GM18951 (cell line): ENCODE measurements around the gene NEK5.
"Not testable (repeated sequence)": the region's sequence is repeated elsewhere in the genome, so short reads cannot be mapped to it uniquely, and the experiment has no call there.

ENCODE experiments used
- POLR2A ChIP-seq: IDR thresholded peaks from 4 replicates; pipeline ENCODE4 v1.6.1; 2011; ENCODE audit warnings: mild to moderate bottlenecking; ENCODE audit not compliant: insufficient read length, insufficient read depth; ENCODE audit errors: extremely low read depth
- in situ Hi-C: fragments of 300-500 bp; cut with MboI; formaldehyde crosslinking; loops from one replicate; pipeline ENCODE4 v1.12.0; 2022; ENCODE audit warnings: low sequenced_read_pairs, mixed read lengths, inconsistent platforms; ENCODE audit not compliant: unreplicated experiment

NEK5 gene

DNA sequence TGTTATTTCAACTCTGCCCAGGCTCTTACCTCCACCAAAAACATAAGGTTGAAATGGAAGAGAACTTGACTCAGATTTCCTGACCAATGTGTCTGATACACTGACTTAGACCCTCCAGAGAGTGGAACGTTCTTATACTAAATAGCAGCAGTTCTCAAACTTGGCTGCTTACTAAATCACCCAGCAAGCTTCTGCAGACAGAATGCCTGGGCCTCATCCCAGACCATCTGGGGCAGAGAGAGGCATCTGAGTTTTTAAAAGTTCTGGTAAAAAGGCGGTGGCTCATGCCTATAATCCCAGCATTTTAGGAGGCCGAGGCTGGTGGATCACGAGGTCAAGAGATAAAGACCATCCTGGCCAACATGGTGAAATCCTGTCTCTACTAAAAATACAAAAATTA is 46.3 kb downstream of the NEK5 start:
- no peak for TF ChIP-seq POLR2A
- in situ Hi-C loops, result no loop called here

DNA sequence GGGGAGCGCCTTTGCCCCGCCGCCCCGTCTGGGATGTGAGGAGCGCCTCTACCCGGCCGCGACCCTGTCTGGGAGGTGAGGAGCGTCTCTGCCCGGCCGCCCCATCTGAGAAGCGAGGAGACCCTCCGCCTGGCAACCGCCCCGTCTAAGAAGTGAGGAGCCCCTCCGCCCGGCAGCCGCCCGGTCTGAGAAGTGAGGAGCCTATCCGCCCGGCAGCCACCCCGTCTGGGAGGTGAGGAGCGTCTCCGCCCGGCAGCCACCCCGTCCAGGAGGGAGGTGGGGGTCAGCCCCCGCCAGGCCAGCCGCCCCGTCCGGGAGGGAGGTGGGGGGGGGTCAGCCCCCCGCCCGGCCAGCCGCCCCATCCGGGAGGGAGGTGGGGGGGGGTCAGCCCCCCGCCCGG is 49.0 kb downstream of the NEK5 start:
- in situ Hi-C loops, result not testable (repeated sequence)

DNA sequence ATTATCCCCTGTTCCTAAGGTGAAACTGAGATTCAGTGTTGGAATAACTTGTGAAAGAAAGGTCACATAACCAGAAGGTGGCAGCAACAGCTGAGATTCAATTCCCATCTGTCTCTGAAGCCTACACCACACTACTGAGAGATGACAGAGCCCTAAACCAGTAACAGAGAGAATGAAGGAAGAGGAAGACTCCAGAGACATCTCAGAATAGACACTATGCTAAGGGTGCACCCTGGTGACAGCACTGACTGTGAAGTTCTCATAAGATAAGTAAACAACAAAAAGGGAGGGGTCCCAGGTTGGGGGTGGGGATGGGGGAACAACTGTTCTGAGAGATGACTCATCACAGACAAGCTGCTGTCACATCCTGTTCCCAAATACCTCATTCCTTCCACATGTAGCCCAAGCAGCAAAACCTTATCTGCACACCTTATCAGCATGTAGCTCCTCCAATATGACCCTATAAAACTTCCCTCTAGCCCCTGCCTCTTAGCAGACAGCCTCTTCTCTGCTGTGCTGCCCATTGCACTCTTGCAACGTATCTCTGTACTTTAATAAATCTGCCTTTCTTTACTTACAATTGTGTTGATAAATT is 57.8 kb downstream of the NEK5 start:
- in situ Hi-C loops, result no loop called here
- TF ChIP-seq POLR2A, result no peak

- in situ Hi-C loops, result no loop called here
- TF ChIP-seq POLR2A, result no peak
Observed at GRCh38 chr13:52067237-52067636, 61.6 kb downstream of the NEK5 start.

DNA sequence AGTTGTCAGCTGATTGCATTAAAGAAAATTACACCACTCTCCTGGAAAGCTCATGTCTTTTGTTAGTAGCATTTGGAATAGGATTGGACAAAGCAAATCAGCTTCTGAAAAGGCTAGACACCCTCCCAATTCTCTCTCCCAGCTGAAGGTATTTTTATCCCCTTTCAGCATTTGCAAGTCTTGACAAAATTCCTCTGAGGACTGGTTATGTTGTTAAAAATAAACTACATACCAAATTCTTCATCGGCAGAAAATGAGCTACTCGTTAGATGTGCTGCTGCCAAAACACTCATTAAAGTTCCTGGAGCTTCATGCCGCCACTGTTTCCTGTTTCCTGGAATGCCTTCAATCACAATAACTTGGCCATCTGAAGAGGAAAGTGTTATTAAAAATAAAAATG is 67.3 kb downstream of the NEK5 start:
- in situ Hi-C loops, result no loop called here
- TF ChIP-seq POLR2A, result no peak

DNA sequence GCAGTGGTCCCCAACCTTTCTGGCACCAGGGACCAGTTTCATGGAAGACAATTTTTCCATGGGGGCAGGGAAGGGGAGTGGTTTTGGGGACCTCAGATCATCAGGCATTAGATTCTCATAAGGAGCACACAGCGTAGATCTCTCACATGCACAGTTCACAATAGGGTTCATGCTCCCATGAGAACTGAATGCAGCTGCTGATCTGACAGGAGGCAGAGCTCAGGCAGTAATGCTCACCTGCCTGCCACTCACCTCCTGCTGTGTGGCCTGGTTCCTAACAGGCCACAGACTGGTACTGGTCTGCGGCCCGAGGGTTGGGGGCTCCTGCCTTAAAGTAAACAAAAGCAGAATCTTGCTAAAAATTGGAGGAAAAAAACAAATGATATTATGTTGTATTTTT is 67.8 kb downstream of the NEK5 start:
- in situ Hi-C loops, result not testable (repeated sequence)

DNA sequence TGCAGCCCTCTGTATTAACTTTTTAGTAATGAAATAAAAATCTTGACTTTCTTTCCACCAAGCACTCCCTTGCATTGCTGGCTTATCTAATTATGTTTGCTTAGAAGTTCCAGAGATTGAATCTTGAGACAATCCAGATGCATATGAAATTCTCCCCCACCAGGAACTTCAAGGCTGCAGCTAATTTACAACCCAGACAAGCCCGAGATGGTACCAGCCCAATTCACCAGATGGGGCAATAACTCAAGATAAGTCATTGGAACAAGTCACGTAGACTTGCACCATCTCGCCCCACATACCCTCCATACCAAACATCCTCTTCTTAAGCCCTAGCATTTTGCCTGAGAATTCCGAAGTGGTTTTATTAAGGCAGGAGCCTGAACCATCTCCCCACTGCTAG is 75.4 kb downstream of the NEK5 start:
- TF ChIP-seq POLR2A, result no peak
- in situ Hi-C loops, result no loop called here

DNA sequence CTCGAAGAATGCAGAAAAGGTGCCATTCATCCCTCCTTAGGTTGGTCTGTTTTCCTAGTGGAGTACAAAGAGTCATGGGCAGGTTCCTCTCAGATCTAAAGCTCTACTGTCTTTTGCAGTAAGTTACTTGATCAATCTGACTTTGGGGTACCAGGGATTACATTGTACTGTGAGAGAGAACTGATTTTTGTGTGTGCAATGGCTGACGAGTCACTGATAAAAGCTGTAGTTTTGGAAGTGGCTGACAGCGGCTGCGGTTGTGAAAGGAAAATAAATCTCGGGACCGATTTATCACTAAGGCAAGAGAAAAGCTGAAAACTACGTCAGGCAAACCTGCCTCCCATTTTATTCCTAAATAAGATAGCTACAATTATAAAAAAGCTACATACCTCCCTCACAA is 77.5 kb downstream of the NEK5 start:
- in situ Hi-C loops, result no loop called here
- TF ChIP-seq POLR2A, result no peak

- in situ Hi-C loops, result no loop called here
- TF ChIP-seq POLR2A, result no peak
Observed at GRCh38 chr13:52048516-52048915, 80.4 kb downstream of the NEK5 start.

- in situ Hi-C loops, result no loop called here
- no peak for TF ChIP-seq POLR2A
Observed at GRCh38 chr13:52047463-52047862, 81.4 kb downstream of the NEK5 start.

DNA sequence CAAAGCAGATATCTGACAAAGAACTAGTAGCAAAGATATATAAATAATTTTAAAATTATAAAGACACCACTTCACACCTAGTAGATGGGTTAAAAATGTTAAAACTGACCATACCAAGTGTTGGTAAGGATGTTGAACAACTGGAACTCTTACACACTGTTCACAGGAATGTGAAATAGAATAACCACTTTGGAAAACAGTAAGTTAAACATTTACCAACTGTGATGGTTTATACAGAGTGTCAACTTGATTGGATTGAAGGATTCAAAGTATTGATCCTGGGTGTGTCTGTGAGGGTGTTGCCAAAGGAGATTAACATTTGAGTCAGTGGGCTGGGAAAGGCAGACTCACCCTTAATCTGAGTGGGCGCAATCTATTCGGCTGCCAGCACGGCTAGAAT is 85.2 kb downstream of the NEK5 start:
- no peak for TF ChIP-seq POLR2A
- in situ Hi-C loops, result no loop called here

DNA sequence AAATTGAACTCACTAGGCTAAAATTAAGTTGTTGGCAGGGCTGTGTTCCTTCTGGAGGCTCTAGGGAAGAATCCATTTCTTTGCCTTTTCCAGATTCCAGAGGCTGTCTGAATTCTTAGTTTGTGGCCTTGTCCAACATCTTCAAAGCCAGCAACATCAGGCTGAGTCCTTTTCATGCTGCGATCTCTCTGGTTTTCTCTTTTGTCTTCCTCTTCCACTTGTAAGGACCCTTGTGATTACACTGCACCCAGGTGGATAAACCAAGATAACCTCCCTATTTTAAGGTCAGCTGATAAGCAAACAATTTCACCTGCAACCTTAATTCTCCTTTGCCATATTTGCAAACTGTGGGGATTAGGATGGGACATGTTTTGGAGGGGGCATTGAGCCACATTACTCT is 92.8 kb downstream of the NEK5 start:
- TF ChIP-seq POLR2A, result no peak
- in situ Hi-C loops, result no loop called here

DNA sequence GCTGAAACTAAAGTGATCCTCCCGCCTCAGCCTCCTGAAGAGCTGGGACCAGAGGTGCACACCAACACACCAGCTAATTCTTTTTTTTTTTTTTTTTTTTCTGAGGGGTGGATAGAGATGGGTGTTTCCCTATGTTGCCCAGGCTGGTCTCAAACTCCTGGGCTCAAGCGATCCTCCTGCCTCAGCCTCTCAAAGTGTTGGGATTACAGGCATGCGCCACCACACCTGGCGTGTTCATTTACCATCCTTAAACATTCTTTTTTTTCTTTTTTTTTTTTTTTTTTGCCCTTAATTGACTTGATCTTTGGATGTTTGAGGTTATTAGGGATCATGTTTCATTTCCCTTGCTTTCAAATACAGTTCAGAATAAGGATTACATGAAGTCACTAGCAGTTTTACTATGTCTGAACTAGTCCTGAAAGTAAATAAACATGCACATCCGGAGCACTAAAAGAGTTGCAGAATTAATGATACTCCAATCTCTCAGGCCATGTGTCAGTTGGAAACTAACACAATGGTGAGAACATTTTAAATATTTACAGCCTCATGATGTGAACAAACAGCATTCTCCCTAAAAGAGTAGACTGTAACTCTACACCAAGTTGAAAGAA is 94.2 kb downstream of the NEK5 start:
- in situ Hi-C loops, result no loop called here
- no peak for TF ChIP-seq POLR2A

- no peak for TF ChIP-seq POLR2A
- in situ Hi-C loops, result no loop called here
Observed at GRCh38 chr13:52033039-52033438, 95.8 kb downstream of the NEK5 start.

DNA sequence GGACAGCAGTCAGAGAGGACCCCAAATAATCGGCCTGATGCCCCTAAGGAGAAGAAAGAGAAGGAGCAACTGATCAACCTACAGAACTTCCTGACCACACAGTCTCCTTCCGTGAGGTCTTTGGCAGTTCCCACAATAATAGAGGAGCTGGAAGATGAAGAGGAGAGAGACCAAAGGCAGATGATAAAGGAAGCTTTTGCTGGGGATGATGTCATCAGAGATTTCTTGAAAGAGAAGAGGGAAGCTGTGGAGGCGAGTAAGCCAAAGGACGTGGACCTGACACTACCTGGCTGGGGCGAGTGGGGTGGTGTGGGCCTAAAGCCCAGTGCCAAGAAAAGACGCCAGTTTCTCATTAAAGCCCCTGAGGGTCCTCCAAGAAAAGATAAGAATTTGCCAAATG is 98.5 kb downstream of the NEK5 start:
- in situ Hi-C loops, result not testable (repeated sequence)
